Liver (tissue), 9 donors: ENCODE results near the gene UMAD1. TPM values are rescaled to one million over a fixed set of nuclear protein-coding genes. Genes with fewer than 3 reads are reported as not detected.
A peak's percentile ranks its signal among the peaks of the same experiment; 100 is the strongest.

Experiments used
- DNase-seq: peaks from one replicate; pipeline ENCODE4 v3.0.0-alpha.2; 2017; ENCODE audit warnings: low spot score
- H3K27ac ChIP-seq, 2 donors: one replicate each; pipeline ENCODE4 v1.7.0; 2013; ENCODE audit warnings: inconsistent platforms in 2 of 2, low read length in 2 of 2, control low read depth in 1 of 2, low read depth in 1 of 2, mild to moderate bottlenecking in 1 of 2
- H3K27me3 ChIP-seq, 4 donors: one replicate each; pipeline versions ENCODE4 v1.6.1 to v1.7.0; 2013; ENCODE audit warnings: low read length in 3 of 4, inconsistent platforms in 1 of 4, mild to moderate bottlenecking in 1 of 4, moderate library complexity in 1 of 4; ENCODE audit not compliant: control insufficient read depth in 4 of 4, insufficient read depth in 4 of 4
- H3K36me3 ChIP-seq, 4 donors: one replicate each; pipeline versions ENCODE4 v1.6.1 to v1.7.0; 2013; ENCODE audit warnings: low read length in 3 of 4, mild to moderate bottlenecking in 3 of 4, low read depth in 1 of 4, moderate library complexity in 1 of 4; ENCODE audit not compliant: control insufficient read depth in 4 of 4, insufficient read depth in 3 of 4
- H3K4me1 ChIP-seq, 4 donors: one replicate each; pipeline versions ENCODE4 v1.6.1 to v1.7.0; 2013; ENCODE audit warnings: low read length in 3 of 4, mild to moderate bottlenecking in 3 of 4, moderate library complexity in 1 of 4; ENCODE audit not compliant: control insufficient read depth in 4 of 4, insufficient read depth in 4 of 4
- H3K4me3 ChIP-seq, 3 donors: one replicate each; pipeline versions ENCODE4 v1.6.1 to v1.7.0; 2013; ENCODE audit warnings: low read length in 3 of 3, control low read depth in 1 of 3, low read depth in 1 of 3, mild to moderate bottlenecking in 1 of 3
- H3K9ac ChIP-seq, 2 donors: one replicate each; pipeline ENCODE4 v1.7.0; 2013; ENCODE audit warnings: low read length in 2 of 2, mild to moderate bottlenecking in 2 of 2, moderate library complexity in 2 of 2, control low read depth in 1 of 2, low read depth in 1 of 2
- H3K9me3 ChIP-seq, 4 donors: one replicate each; pipeline versions ENCODE4 v1.6.1 to v1.7.0; 2013; ENCODE audit warnings: low read length in 3 of 4; ENCODE audit not compliant: control insufficient read depth in 4 of 4
- ATF3 ChIP-seq: IDR thresholded peaks from 2 replicates; pipeline ENCODE4 v1.6.1; 2016; ENCODE audit warnings: antibody characterized with exemption
- CTCF ChIP-seq: fragments of 150-350 bp; IDR thresholded peaks from 2 replicates; pipeline ENCODE4 v1.5.1; 2017; ENCODE audit warnings: improper control_type of control experiment, low read depth, low read length; ENCODE audit not compliant: missing input control
- EGR1 ChIP-seq, 2 donors: IDR thresholded peaks; 2 replicates each; pipeline ENCODE4 v1.6.1; 2016 to 2018; ENCODE audit warnings: antibody characterized with exemption in 2 of 2, low read depth in 2 of 2
- FOXA1 ChIP-seq: IDR thresholded peaks from 2 replicates; pipeline ENCODE4 v1.6.1; 2016; ENCODE audit warnings: antibody characterized with exemption
- GABPA ChIP-seq, 2 donors: IDR thresholded peaks in 1 of 2; conservative IDR thresholded peaks in 1 of 2; 2 replicates each; pipeline ENCODE4 v1.6.1; 2016; ENCODE audit warnings: antibody characterized with exemption in 2 of 2, mild to moderate bottlenecking in 1 of 2, moderate library complexity in 1 of 2
- HNF4G ChIP-seq: IDR thresholded peaks from 2 replicates; pipeline ENCODE4 v1.6.1; 2016; ENCODE audit warnings: antibody characterized with exemption
- JUND ChIP-seq, 2 donors: IDR thresholded peaks; 2 replicates each; pipeline ENCODE4 v1.6.1; 2016; ENCODE audit warnings: antibody characterized with exemption in 2 of 2
- MAX ChIP-seq: IDR thresholded peaks from 2 replicates; pipeline ENCODE4 v1.6.1; 2016; ENCODE audit warnings: antibody characterized with exemption
- NR2F2 ChIP-seq: IDR thresholded peaks from 2 replicates; pipeline ENCODE4 v1.6.1; 2016; ENCODE audit warnings: antibody characterized with exemption
- RAD21 ChIP-seq, 2 donors: IDR thresholded peaks; 2 replicates each; pipeline ENCODE4 v1.6.1; 2016; ENCODE audit warnings: antibody characterized with exemption in 2 of 2, mild to moderate bottlenecking in 2 of 2
- REST ChIP-seq: IDR thresholded peaks from 2 replicates; pipeline ENCODE4 v1.6.1; 2016; ENCODE audit warnings: antibody characterized with exemption, mild to moderate bottlenecking
- SP1 ChIP-seq: IDR thresholded peaks from 2 replicates; pipeline ENCODE4 v1.6.1; 2018; ENCODE audit warnings: antibody characterized with exemption, mild to moderate bottlenecking
- TAF1 ChIP-seq: conservative IDR thresholded peaks from 2 replicates; pipeline ENCODE4 v1.6.1; 2016; ENCODE audit warnings: antibody characterized with exemption, mild to moderate bottlenecking
- YY1 ChIP-seq: IDR thresholded peaks from 2 replicates; pipeline ENCODE4 v1.6.1; 2016; ENCODE audit warnings: antibody characterized with exemption, mild to moderate bottlenecking
- ZBTB33 ChIP-seq: IDR thresholded peaks from 2 replicates; pipeline ENCODE4 v1.6.1; 2016; ENCODE audit warnings: antibody characterized with exemption
- WGBS: extraction: QIAGEN DNeasy Blood & Tissue Kit; methylation state at CpG from one replicate; pipeline ENCODE4 v1.1.7; 2013; 5-methylcytosine and 5-hydroxymethylcytosine counted together
- polyA plus RNA-seq, 2 donors: library from polyadenylated mRNA; stranded (reverse) in 1 of 2; unstranded in 1 of 2; fragments of 200-250 nt in 1 of 2; fragments of >200 nt in 1 of 2; fragmentation: Nextera tagmentation in 1 of 2; extraction: Ambion mirVana in 1 of 2; gene quantifications; one replicate each; pipeline versions ENCODE4 v1.2.1 to v1.2.3, GENCODE V29; 2013 to 2015
- total RNA-seq, 2 donors: library from RNA; depleted of rRNA; stranded (reverse); fragments of >200 nt; gene quantifications; one replicate each; pipeline ENCODE4 v1.2.3, GENCODE V29; 2014
- donor health status: healthy.
- donor health status: healthy.
- donor health status: healthy.
- donor health status: healthy.
- donor health status: healthy.

Gene UMAD1
- total and polyA plus RNA-seq, 4 donors: 5.9 to 12.2 (median 7.9) TPM

- Histone ChIP-seq H3K9me3 (no peaks in the 10 kb centered on the region), H3K27ac (peak overlapping the region; percentile 57 to 72), H3K4me3 (no peak overlapping the region), H3K9ac (no peak overlapping the region), H3K27me3 (no peaks in the 10 kb centered on the region), H3K4me1 (peaks cover 0 to 19% (median 6%) of the 10 kb centered on the region in 4 donors), H3K36me3 (no peaks in the 10 kb centered on the region)
- 93% methylated on average over 1 of the region's 1 CpG for WGBS
- TF ChIP-seq ZBTB33 (no peak), SP1 (no peak), RAD21 (IDR thresholded peaks at IDR 0.05) (no peak), TAF1 (no peak), JUND (IDR thresholded peaks at IDR 0.05) (no peak), CTCF (no peak), YY1 (no peak), MAX (no peak)
- no peak for DNase-seq
Observed at GRCh38 chr7:7808626-7809025, 168.1 kb downstream of the UMAD1 start.

- Histone ChIP-seq H3K9me3 (no peaks in the 10 kb centered on the region), H3K9ac (no peak overlapping the region), H3K27me3 (no peaks in the 10 kb centered on the region), H3K4me3 (no peak overlapping the region), H3K4me1 (peaks cover 0 to 19% (median 5%) of the 10 kb centered on the region in 4 donors), H3K27ac (no peak overlapping the region), H3K36me3 (no peaks in the 10 kb centered on the region)
- 96% methylated on average over 1 of the region's 1 CpG for WGBS
- no peak for DNase-seq
- TF ChIP-seq HNF4G (no peak), ATF3 (no peak), EGR1 (IDR thresholded peaks at IDR 0.05; ENCODE audit: low read depth in 2 of 2) (no peak), GABPA (IDR thresholded peaks at IDR 0.05 in 1 of 2, conservative IDR thresholded peaks at IDR 0.05 in 1 of 2) (no peak), SP1 (no peak), NR2F2 (no peak), FOXA1 (no peak), REST (no peak)
Observed at GRCh38 chr7:7810380-7810779, 169.8 kb downstream of the UMAD1 start.
